ENCODE data around the gene MIPOL1. TPM values are rescaled to one million over a fixed set of nuclear protein-coding genes. Genes with fewer than 3 reads are reported as not detected.

The MIPOL1 gene
- total and polyA plus RNA-seq, 2 of the 13 experiments (the other 11 are each of a cell fraction or from before 2014, with no cell fraction given): 8.6 to 34.2 TPM

DNA sequence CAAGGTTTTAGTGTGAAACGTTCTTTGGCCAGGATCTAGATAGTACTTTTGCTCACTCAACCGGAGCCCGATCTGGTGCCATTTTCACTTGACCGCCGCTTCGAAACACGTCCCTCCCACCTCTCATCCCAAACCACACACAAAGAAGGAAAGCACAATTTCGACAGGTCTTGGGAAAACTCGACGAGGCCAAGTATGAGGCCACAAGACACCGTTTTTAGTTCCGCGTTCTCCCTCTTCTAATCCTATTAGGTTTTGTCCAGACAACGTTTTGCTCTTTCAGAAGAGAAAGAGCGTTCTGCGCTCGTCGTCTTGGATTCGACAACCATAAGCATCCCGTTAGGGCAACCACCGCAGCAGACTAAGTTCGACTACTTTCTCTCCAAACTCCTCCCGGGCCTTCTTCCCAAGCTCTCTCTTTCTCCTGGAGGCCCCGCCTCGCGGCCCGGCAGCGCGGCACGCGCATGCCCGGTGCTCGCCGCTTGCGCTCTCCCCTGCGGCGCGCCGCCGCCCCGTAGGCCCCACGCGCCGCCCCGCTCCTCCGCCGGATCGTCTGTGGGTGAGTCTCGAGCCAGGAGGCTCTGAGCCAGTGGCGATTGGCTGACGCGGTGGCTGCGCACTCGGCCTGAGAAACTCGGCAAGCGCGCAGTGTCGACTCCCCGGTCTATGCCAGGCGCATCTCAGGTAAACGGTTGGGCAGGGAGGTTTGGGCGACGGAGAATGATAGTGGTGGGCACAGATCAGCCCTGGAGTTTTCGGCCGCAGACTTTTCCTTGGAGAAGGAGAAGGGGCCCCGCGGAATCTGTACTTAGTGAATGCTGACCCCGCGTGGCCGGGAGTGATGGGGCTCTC, at the start of gene MIPOL1 (continued):
- TF ChIP-seq, protein P1, sequence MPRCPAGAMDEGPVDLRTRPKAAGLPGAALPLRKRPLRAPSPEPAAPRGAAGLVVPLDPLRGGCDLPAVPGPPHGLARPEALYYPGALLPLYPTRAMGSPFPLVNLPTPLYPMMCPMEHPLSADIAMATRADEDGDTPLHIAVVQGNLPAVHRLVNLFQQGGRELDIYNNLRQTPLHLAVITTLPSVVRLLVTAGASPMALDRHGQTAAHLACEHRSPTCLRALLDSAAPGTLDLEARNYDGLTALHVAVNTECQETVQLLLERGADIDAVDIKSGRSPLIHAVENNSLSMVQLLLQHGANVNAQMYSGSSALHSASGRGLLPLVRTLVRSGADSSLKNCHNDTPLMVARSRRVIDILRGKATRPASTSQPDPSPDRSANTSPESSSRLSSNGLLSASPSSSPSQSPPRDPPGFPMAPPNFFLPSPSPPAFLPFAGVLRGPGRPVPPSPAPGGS (CRISPR knock-in tag; IDR thresholded peaks at IDR 0.05): peak; percentile 99
- TF ChIP-seq SP140L (CRISPR knock-in tag; IDR thresholded peaks at IDR 0.05; ENCODE audit: borderline replicate concordance) (0 out of 2 replicates have a peak, but pooled peaks have one; percentile 38), ZBTB3 (CRISPR knock-in tag; IDR thresholded peaks at IDR 0.05; ENCODE audit: borderline replicate concordance, low read depth) (no peak; the same call in 1 of the 2 replicates), ZNF20 (CRISPR knock-in tag; IDR thresholded peaks at IDR 0.05) (no peak), ZFP62 (CRISPR knock-in tag; IDR thresholded peaks at IDR 0.05) (peak; percentile 72; the same call in 1 of the 2 replicates), ZNF569 (CRISPR knock-in tag; IDR thresholded peaks at IDR 0.05; ENCODE audit: borderline replicate concordance) (no peak), POLR2AphosphoS2 (IDR thresholded peaks at IDR 0.05; ENCODE audit: low read depth, low read length) (no peak), ZNF335 (CRISPR knock-in tag; IDR thresholded peaks at IDR 0.05) (peak; percentile 95), CHD4 (IDR thresholded peaks at IDR 0.05; ENCODE audit: borderline replicate concordance, low read length) (peak; percentile 72; the same call in 1 of the 2 replicates), PHF20 (CRISPR knock-in tag; IDR thresholded peaks at IDR 0.05) (peak; percentile 78), FOSL2 (CRISPR knock-in tag; IDR thresholded peaks at IDR 0.05) (peak; percentile 68), NFIC (IDR thresholded peaks at IDR 0.05; ENCODE audit: low read length) (peak; percentile 52; the same call in 1 of the 2 replicates), EEA1 (CRISPR knock-in tag; IDR thresholded peaks at IDR 0.05; ENCODE audit: borderline replicate concordance) (peak; percentile 89; the same call in 1 of the 2 replicates), MAZ (IDR thresholded peaks at IDR 0.05; ENCODE audit: borderline replicate concordance, low read depth, low read length) (peak; percentile 45; the same call in 1 of the 2 replicates), MAZ (CRISPR knock-in tag; IDR thresholded peaks at IDR 0.05; ENCODE audit: low read depth) (peak; percentile 99), THAP11 (CRISPR knock-in tag; IDR thresholded peaks at IDR 0.05) (peak; percentile 79), HNRNPLL (IDR thresholded peaks at IDR 0.05; ENCODE audit: low read depth, low read length, poor library complexity, severe bottlenecking) (peak; percentile 92), ZNF660 (CRISPR knock-in tag; IDR thresholded peaks at IDR 0.05; ENCODE audit: borderline replicate concordance, low read depth) (peak; percentile 2; the same call in 1 of the 2 replicates), ZNF781 (CRISPR knock-in tag; IDR thresholded peaks at IDR 0.05; ENCODE audit: borderline replicate concordance, not compliant biosample characterization) (peak; percentile 86), PAX8 (CRISPR knock-in tag; IDR thresholded peaks at IDR 0.05; ENCODE audit: borderline replicate concordance) (peak; percentile 91), NR1H2 (CRISPR knock-in tag; IDR thresholded peaks at IDR 0.05; ENCODE audit: borderline replicate concordance, low read depth) (peak; percentile 96; the same call in 1 of the 2 replicates), THYN1 (CRISPR knock-in tag; IDR thresholded peaks at IDR 0.05; ENCODE audit: borderline replicate concordance, low read depth) (peak; percentile 37; the same call in 1 of the 2 replicates), KDM6A (CRISPR knock-in tag; IDR thresholded peaks at IDR 0.05; ENCODE audit: low read depth) (no peak), ZNF180 (CRISPR knock-in tag; IDR thresholded peaks at IDR 0.05; ENCODE audit: borderline replicate concordance, low read depth) (peak; percentile 95; the same call in 1 of the 2 replicates), RFXAP (CRISPR knock-in tag; IDR thresholded peaks at IDR 0.05; ENCODE audit: borderline replicate concordance) (peak; percentile 84; the same call in 1 of the 2 replicates), MTF2 (CRISPR knock-in tag; IDR thresholded peaks at IDR 0.05; ENCODE audit: borderline replicate concordance) (peak; percentile 94; the same call in 1 of the 2 replicates)
- TF ChIP-seq, protein P2, sequence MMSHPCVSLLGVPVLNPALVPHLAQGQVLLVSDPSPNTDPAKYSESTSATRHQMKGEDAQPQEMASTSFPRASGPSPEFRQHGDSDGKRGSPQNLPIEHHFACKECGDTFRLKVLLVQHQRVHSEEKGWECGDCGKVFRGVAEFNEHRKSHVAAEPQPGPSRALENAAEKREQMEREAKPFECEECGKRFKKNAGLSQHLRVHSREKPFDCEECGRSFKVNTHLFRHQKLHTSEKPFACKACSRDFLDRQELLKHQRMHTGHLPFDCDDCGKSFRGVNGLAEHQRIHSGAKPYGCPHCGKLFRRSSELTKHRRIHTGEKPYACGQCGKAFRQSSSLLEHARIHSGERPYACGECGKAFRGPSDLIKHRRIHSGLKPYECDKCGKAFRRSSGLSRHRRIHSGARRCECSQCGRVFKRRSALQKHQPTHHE (CRISPR knock-in tag; IDR thresholded peaks at IDR 0.05; ENCODE audit: borderline replicate concordance): peak; percentile 65; the same call in 1 of the 2 replicates
